Renal cortex interstitium (tissue), 15 donors: ENCODE measurements around the gene PARPBP. TPM values are rescaled to one million over a fixed set of nuclear protein-coding genes. Genes with fewer than 3 reads are reported as not detected.
"Not testable (repeated sequence)": the region's sequence is repeated elsewhere in the genome, so short reads cannot be mapped to it uniquely, and the experiment has no call there.

Experiments
- DNase-seq, 11 donors: peaks; one replicate each; pipeline ENCODE4 v3.0.0-alpha.2; 2013; ENCODE audit warnings: low read depth in 9 of 11, low spot score in 4 of 11; ENCODE audit errors: extremely low read depth in 1 of 11
- long read RNA-seq, 16 experiments: transcript quantifications; one replicate each; lab custom pipeline, GENCODE V29; 2026
- polyA plus RNA-seq, 3 donors: library from polyadenylated mRNA; unstranded; fragments of 120-200 nt; gene quantifications; one replicate each; pipeline ENCODE4 v1.2.1, GENCODE V29; 2013; ENCODE audit not compliant: insufficient read length in 3 of 3

Gene PARPBP
- polyA plus RNA-seq: 10 to 100 TPM; 12.7 to 15.4 (median 14.1) TPM
- long read RNA-seq, donor 1, partial matches to known transcripts: 0 of 2 reads
- long read RNA-seq, donor 1, other reads (novel, unspliced or antisense): 0 of 2 reads
- long read RNA-seq, donor 2, partial matches to known transcripts: 0 of 1 reads
- long read RNA-seq, donor 2, other reads (novel, unspliced or antisense): 0 of 1 reads
- long read RNA-seq, donor 3, partial matches to known transcripts: 0 of 2 reads
- long read RNA-seq, donor 3, other reads (novel, unspliced or antisense): 0 of 2 reads
- long read RNA-seq, donor 4: 0 reads
- long read RNA-seq, donor 5: 0 reads
- long read RNA-seq, donor 6, partial matches to known transcripts: 0 of 1 reads
- long read RNA-seq, donor 6, other reads (novel, unspliced or antisense): 0 of 1 reads
- long read RNA-seq, donor 7, partial matches to known transcripts: 0 of 2 reads
- long read RNA-seq, donor 7, other reads (novel, unspliced or antisense): 0 of 2 reads
- long read RNA-seq, donor 8, partial matches to known transcripts: 30 of 31 reads
- long read RNA-seq, donor 8, other reads (novel, unspliced or antisense): 0 of 31 reads
- long read RNA-seq, donor 9, partial matches to known transcripts: 0 of 1 reads
- long read RNA-seq, donor 9, other reads (novel, unspliced or antisense): 0 of 1 reads
- long read RNA-seq, donor 10, partial matches to known transcripts: 0 of 1 reads
- long read RNA-seq, donor 10, other reads (novel, unspliced or antisense): 0 of 1 reads
- long read RNA-seq, donor 11, partial matches to known transcripts: 0 of 2 reads
- long read RNA-seq, donor 11, other reads (novel, unspliced or antisense): 0 of 2 reads
- long read RNA-seq, donor 12: 0 reads
- long read RNA-seq, donor 13: 0 reads
- long read RNA-seq, donor 14, partial matches to known transcripts: 0 of 2 reads
- long read RNA-seq, donor 14, other reads (novel, unspliced or antisense): 0 of 2 reads
- long read RNA-seq, donor 15: 0 reads
- long read RNA-seq, donor 16, partial matches to known transcripts: 0 of 5 reads
- long read RNA-seq, donor 16, other reads (novel, unspliced or antisense): 0 of 5 reads

- DNase-seq: peak; percentile 69 to 88 (median 85)
Measured at GRCh38 chr12:102119674-102120563, at the start of gene PARPBP, which contains the start of gene NUP37. Gene PARPBP (plus strand): TSS chr12:102120183. CDS start chr12:102123889, 3,706 bp downstream. Gene NUP37 (minus strand): TSS chr12:102120114. CDS start chr12:102118518, 1,596 bp downstream.

GRCh38 chr12:102072092-102072491 lies 47.9 kb upstream of the PARPBP start:
- DNase-seq: not testable (repeated sequence)

DNA sequence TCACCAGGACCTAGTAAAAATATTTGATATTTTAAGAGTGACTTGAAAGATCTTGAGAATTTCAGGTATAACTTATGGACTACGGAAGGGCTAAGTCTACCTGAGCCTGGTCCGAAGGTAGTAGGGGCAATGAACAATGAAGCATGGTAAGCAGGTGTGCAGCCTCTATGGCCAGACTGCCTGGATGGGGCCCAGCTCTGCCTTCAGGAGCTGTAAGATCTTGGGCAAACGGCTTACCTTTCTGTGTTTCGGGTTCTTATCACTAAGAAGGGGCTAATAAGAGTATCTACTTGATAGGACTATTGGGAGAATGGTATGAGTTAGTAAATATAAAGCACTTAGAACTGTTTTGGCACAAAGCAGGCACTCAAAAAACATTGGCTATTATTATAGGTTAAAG lies 39.1 kb upstream of the PARPBP start:
- no peak for DNase-seq

DNA sequence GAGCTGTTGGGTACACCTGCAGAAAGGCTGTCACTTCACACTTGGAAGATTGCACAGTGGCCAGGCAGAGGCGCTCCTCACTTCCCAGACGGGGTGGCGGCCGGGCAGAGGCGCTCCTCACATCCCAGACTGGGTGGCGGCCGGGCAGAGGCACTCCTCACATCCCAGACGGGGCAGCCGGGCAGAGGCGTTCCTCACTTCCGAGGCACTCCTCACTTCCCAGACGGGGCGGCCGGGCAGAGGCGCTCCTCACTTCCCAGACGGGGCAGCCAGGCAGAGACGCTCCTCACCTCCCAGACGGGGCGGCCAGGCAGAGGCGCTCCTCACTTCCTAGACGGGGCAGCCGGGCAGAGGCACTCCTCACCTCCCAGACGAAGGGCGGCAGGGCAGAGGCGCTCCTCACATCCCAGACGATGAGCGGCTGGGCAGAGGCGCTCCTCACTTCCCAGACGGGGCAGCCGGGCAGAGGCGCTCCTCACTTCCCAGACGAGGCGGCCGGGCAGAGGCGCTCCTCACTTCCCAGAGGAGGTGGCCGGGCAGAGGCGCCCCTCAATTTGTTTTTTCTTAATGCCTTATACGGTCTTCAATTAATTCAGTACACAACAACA lies 30.7 kb upstream of the PARPBP start:
- DNase-seq: not testable (repeated sequence)

GRCh38 chr12:102093319-102093718 lies 26.7 kb upstream of the PARPBP start:
- DNase-seq: no peak

GRCh38 chr12:102095677-102096263 lies 24.2 kb upstream of the PARPBP start:
- peak in 1 of 11 donors; percentile 12 for DNase-seq

DNA sequence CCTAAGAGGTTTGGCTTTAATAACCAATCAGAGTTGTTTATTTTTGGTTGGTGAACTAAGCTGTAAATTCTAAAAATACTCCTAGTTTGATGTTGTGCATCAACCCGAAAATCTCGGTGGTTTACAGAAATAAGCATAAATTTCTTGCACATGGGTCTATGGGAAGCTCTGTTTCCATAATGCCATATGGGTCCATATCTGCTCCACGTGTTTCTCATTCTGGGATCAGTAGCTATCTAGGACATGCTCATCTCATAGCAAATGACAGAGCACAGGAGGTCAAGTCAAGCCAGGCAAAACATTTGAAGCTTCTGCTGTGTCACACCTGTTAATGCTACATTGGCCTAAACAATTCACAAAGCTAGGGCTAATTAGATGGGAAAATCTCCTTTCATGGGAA lies 23.1 kb upstream of the PARPBP start:
- DNase-seq: no peak

DNA sequence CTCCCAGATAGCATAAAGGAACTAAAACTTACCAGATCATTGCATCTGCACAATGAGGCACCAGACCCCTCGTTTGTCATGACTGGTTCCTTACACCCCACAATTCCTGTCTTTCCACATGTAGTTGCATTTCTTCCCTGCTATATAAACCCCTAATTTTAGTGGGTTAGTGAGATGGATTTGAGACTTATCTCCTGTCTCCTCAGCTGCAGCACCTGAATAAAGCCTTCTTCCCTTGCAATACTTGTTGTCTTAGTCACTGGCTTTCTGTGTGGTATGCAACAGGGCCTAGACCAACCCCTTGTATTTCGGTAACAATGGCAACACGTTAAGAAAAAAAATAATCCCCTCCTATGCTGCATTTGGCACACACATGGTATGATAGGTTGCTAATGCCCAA lies 13.1 kb upstream of the PARPBP start:
- no peak for DNase-seq

DNA sequence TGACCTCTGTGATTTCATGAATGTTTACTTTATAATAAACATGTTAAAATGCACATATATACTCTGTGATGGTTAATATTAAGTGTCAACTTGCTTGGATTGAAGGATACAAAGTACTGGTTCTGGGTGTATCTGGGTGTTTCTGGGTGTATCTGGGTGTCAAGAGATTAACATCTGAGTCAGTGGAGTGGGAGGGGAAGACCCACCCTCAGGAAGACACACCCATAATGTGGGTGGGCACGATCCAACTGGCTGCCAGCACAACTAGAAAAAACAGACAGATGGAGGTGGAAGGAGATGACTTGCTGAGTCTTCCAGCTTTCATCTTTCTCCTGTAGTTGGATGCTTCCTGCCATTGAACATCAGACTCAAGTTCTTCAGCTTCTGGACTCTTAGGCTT lies 12.0 kb upstream of the PARPBP start:
- DNase-seq: no peak

- no peak for DNase-seq
Measured at GRCh38 chr12:102110782-102111181, 9.2 kb upstream of the PARPBP start.

- no peak for DNase-seq
Measured at GRCh38 chr12:102114212-102114611, 5.8 kb upstream of the PARPBP start.

DNA sequence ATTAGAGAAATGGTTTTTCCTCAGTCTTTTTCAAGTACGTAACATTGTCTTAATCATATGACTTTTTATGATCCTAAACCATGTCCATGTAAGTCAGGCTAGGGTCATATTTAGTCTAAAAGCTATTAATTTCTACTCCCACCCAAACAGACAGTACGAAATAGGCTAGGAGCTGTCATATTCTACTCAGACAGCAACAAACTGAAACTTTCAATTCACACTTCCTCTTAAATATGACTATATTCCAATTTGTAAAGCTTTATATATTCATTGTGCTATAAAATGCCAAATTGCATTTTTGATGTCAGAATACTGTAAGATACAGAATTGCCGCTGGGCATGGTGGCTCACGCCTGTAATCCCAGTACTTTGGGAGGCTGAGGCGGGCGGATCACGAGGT lies 3.6 kb upstream of the PARPBP start:
- no peak for DNase-seq

DNA sequence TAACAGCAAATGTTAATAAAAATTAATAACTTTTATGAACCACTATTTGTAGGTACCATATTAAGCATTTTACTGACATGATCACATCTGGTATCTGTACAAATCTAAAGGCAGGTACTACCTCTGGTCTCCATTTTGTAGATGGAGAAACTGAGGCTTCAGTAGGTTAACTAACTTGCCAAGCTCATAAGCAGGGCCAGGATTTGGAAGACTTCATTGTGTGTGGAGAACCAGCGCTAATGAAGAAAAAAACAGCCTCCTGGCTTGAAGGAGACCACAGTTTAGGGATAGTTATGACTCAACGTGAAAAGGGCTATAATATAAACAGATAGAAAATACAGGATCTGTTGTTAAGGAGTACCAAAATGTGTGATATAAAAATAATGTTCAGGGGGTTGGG lies 1.1 kb upstream of the PARPBP start:
- DNase-seq: no peak

DNA sequence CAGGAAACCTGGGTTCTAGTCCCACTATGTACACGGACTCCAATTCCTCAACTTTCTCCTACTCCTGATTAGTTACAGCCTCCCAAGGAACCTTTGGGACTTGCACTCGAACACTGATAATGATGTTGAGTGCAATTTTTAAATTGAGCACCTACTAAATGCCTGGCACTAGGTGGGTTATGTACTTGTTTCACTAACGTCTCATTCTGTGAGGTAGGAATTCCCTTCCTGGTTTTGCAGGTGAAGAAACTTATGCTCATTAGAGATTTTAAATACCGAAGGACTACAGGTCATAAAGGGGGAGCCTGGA lies 536 bp downstream of the PARPBP start:
- no peak for DNase-seq

GRCh38 chr12:102120886-102121285 lies 903 bp downstream of the PARPBP start:
- no peak for DNase-seq

GRCh38 chr12:102121328-102121727 lies 1.3 kb downstream of the PARPBP start:
- DNase-seq: not testable (repeated sequence)

DNA sequence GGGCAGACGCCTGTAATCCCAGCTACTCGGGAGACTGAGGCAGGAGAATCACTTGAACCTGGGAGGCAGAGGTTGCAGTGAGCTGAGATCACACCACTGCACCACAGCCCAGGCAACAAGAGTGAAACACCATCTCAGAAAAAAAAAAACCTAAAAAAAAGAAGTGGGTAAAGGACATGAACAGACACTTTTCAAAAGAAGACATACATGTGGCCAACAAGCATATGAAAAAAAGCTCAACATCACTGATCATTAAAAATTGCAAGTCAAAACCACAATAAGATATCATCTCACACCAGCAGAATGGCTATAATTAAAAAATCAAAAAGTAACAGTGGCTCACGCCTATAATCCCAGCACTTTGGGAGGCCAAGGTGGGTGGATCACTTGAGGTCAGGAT lies 10.7 kb downstream of the PARPBP start:
- DNase-seq: not testable (repeated sequence)

GRCh38 chr12:102131442-102131841 lies 11.5 kb downstream of the PARPBP start:
- not testable (repeated sequence) for DNase-seq
